Right cardiac atrium (tissue), 5 donors: ENCODE results near the gene CCDC117. TPM values are rescaled to one million over a fixed set of nuclear protein-coding genes. Genes with fewer than 3 reads are reported as not detected.

Experiments
- ATAC-seq, 2 donors: fragments of 200-7000 bp; cut with Tn5 transposase; one replicate each; pipeline versions ENCODE4 v1.8.0 to v1.9.1; 2020; ENCODE audit warnings: moderate library complexity in 2 of 2, mild to moderate bottlenecking in 1 of 2
- DNase-seq, 3 donors: peaks; one replicate each; pipeline ENCODE4 v3.0.0-alpha.2; 2020
- H3K27ac ChIP-seq: one replicate; pipeline ENCODE4 v1.5.1; 2013; ENCODE audit warnings: mild to moderate bottlenecking, low read length, control low read depth, moderate library complexity
- H3K27me3 ChIP-seq: one replicate; pipeline ENCODE4 v1.6.1; 2013; ENCODE audit not compliant: control insufficient read depth, insufficient read depth
- H3K4me1 ChIP-seq: one replicate; pipeline ENCODE4 v1.6.1; 2013; ENCODE audit warnings: low read length; ENCODE audit not compliant: control insufficient read depth, insufficient read depth
- H3K4me3 ChIP-seq: one replicate; pipeline ENCODE4 v1.5.1; 2013; ENCODE audit warnings: low read length, control low read depth
- H3K9me3 ChIP-seq: one replicate; pipeline ENCODE4 v1.6.1; 2013; ENCODE audit warnings: low read length; ENCODE audit not compliant: control insufficient read depth
- WGBS: extraction: QIAGEN DNeasy Blood & Tissue Kit; methylation state at CpG from one replicate; pipeline ENCODE4 v1.1.7; 2013; 5-methylcytosine and 5-hydroxymethylcytosine counted together
- intact Hi-C, 4 donors: fragments of 100-400 bp; cut with DNase I; formaldehyde crosslinking; loops; one replicate each; pipeline versions ENCODE4 v1.11.0 to v1.14.0; 2022 to 2023
- polyA plus RNA-seq: library from polyadenylated mRNA; stranded (reverse); fragments of 200-250 nt; gene quantifications from one replicate; pipeline ENCODE4 v1.2.3, GENCODE V29; 2013
- total RNA-seq, 4 donors: library from RNA; stranded (reverse); fragmentation: NEBNext Ultra II Directional; extraction: Animal tissue kit (Norgen Biotek cat#: 25700); gene quantifications; one replicate each; pipeline ENCODE4 v1.2.1, GENCODE V29; 2021
- donor health status: healthy with polysubstance abuse.
- donor health status: DM: no; HTN: yes; CAD: no.
- donor health status: DM: no; HTN: no; CAD: no.
- donor health status: DM: no; HTN: yes; CAD: no; lungs with severe emphysema.
- donor health status: DM: yes; HTN: yes; CAD: no.

The CCDC117 gene
- total and polyA plus RNA-seq, 5 donors, result 6.6 to 14.0 (median 13.3) TPM

DNA sequence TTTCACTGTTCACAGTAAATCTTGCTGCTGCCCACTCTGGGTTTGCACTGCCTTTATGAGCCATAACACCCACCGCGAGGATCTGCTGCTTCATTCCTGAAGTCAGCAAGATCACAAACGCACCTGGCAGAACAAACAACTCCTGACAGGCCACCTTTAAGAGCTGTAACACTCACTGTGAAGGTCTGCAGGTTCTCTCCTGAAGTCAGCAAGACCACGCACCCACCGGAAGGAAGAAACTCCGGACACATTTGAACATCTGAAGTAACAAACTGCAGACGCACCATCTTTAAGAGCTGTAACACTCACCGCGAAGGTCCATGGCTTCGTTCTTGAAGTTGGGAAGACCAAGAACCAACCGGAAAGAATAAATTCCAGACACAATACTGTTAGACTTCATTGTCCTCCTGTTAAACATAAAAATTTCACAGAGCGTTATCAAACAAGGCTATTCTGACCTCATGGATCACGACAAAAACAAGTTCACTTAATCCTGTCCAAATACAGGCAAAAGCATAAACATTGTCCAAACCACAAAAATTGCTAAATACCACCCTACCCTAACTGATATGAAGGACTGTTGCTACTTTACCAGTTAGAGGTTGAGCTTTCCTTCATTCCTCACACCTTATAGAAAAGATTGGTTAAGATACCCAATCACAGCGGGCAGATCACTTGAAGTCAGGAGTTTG lies 3.0 kb upstream of the CCDC117 start:
- H3K27ac ChIP-seq, result no peak overlapping the region
- H3K4me3 ChIP-seq, result no peak overlapping the region
- DNase-seq (no peak), ATAC-seq (no peak)
- H3K27me3 ChIP-seq, result no peaks in the 10 kb centered on the region
- H3K9me3 ChIP-seq, result no peaks in the 10 kb centered on the region
- 93% methylated on average over 14 of the region's 14 CpGs for WGBS
- intact Hi-C loops, result no loop called here
- H3K4me1 ChIP-seq, result no peaks in the 10 kb centered on the region

GRCh38 chr22:28771195-28771791 lies 1.2 kb upstream of the CCDC117 start:
- H3K4me3 ChIP-seq, result no peak overlapping the region
- ATAC-seq (no peak), DNase-seq (no peak)
- no peaks in the 10 kb centered on the region for H3K9me3 ChIP-seq
- H3K4me1 ChIP-seq, result no peaks in the 10 kb centered on the region
- H3K27ac ChIP-seq, result no peak overlapping the region
- 73% methylated on average over 5 of the region's 5 CpGs for WGBS
- intact Hi-C loops, result no loop called here
- H3K27me3 ChIP-seq, result no peaks in the 10 kb centered on the region

DNA sequence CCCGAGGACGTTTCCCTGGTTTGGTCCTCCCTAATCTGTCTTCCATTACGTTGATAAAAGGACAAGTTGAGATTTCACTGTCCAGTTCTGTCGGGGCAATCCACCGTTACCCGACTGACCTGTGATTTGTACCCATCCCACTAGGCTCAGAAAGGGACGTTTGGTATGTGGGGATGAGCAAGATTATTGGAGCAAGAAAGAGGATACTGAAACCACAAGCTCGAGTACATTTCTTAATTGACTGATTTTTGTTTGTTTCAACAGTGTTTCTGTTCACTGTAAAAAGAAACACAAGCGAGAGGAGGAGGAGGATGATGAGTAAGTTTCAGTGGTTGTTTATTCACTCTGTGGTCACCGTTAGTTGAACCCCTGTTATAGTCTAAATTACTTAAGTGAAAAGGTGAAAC lies 969 bp downstream of the CCDC117 start:
- intact Hi-C loops, result no loop called here
- DNase-seq (no peak), ATAC-seq (no peak)
- 3% methylated on average over 10 of the region's 10 CpGs for WGBS
- Histone ChIP-seq H3K4me3 (peak overlapping the region; percentile 88), H3K27me3 (no peaks in the 10 kb centered on the region), H3K9me3 (no peaks in the 10 kb centered on the region), H3K27ac (peak overlapping the region; percentile 43), H3K4me1 (peaks cover 2% of the 10 kb centered on the region)

DNA sequence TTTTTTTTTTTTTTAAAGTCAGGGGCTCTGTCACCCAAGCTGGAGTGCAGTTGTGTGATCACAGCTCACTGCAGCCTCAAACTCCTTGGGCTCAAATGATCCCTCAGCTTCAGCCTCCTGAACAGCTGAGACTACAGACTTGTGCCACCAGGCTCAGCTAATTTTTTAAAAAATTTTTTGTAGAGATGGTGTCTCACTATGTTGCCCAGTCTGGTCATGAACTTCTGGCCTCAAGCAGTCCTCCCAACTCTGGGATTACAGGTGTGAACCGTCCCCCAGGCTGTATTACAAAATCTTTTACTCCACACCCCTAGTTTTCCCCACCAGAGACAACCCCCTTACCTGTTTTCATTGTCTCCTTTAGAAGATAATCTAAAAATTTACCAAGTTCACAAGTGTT lies 1.9 kb downstream of the CCDC117 start:
- no peak for DNase-seq
- ATAC-seq, result no peak
- H3K27ac ChIP-seq, result no peak overlapping the region
- no peaks in the 10 kb centered on the region for H3K27me3 ChIP-seq
- no peaks in the 10 kb centered on the region for H3K9me3 ChIP-seq
- WGBS, result 82% methylated on average over 1 of the region's 1 CpG
- H3K4me1 ChIP-seq, result peaks cover 4% of the 10 kb centered on the region
- intact Hi-C loops, result no loop called here
- no peak overlapping the region for H3K4me3 ChIP-seq

DNA sequence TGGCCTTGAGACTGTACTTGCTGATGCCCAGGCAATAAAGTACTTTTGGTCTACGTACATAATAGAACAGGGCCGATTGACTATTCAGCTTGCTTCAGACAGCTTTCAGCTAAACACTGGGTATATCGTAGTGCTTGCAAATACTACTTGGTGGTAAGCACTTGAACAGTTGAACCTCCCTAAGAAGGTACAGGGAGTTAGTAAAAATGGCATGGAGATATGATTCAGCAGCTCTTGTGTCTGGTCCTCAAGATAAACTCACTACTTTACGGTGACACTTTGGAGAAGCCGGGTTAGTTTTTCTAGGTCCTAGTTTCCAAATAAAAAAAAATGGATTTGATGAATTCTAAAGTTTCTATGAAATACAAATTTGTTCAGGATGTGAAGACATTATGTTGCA lies 7.3 kb downstream of the CCDC117 start:
- no peak overlapping the region for H3K4me3 ChIP-seq
- H3K27ac ChIP-seq, result no peak overlapping the region
- ATAC-seq (no peak), DNase-seq (no peak)
- H3K27me3 ChIP-seq, result no peaks in the 10 kb centered on the region
- H3K4me1 ChIP-seq, result peaks cover 4% of the 10 kb centered on the region
- WGBS, result 73% methylated on average over 5 of the region's 5 CpGs
- intact Hi-C loops, result no loop called here
- no peaks in the 10 kb centered on the region for H3K9me3 ChIP-seq

GRCh38 chr22:28780296-28780695 lies 7.8 kb downstream of the CCDC117 start:
- DNase-seq, result no peak
- Histone ChIP-seq H3K4me3 (no peak overlapping the region), H3K27ac (no peak overlapping the region), H3K27me3 (no peaks in the 10 kb centered on the region), H3K9me3 (no peaks in the 10 kb centered on the region), H3K4me1 (peaks cover 4% of the 10 kb centered on the region)
- intact Hi-C loops, result no loop called here
- WGBS, result 94% methylated on average over 1 of the region's 1 CpG
- ATAC-seq, result no peak

DNA sequence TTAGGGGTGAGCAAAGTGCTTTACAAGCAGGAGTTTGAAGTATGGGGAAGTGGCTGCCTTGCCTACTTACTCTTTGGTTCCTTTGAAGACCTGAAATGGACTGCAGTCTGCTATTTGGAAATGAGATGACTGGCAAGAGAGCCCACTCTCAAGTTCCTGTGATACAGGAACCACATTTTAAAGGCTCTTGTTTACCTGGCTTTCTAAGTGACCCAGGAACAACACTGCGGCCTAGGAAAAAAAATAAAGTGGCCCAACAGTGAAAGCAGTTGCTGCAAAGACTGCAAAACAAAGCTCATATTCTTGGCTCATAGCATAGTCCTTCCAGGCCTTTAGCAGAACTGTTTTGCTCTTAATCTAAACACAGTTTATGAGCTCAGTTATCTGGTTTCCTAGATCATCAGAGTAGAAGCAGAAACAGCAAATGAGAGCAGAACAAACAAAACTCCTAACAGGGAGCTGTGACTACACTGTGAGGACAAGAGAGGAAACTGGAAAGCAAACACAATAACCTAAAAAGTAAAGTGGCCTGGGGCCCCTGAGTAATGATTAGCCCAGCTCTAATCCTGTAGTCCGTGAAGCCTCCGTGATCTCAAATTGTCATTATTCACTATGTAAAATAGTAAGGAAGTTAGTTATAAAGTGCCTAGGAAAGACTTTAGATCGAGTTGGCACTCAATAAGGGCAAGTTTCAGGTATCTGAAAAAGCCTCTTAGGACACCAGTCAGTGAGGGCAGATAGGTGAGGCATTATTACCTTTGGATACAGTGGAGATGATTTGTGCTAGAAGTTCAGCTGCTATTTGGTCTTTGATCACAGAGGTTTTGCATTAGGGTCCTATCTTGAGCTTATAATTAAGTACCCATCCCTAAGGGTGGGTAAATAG lies 11.5 kb downstream of the CCDC117 start:
- H3K4me3 ChIP-seq, result no peak overlapping the region
- H3K27me3 ChIP-seq, result no peaks in the 10 kb centered on the region
- ATAC-seq (no peak), DNase-seq (no peak)
- WGBS, result 88% methylated on average over 4 of the region's 4 CpGs
- H3K4me1 ChIP-seq, result no peaks in the 10 kb centered on the region
- intact Hi-C loops, result no loop called here
- no peaks in the 10 kb centered on the region for H3K9me3 ChIP-seq
- H3K27ac ChIP-seq, result no peak overlapping the region

GRCh38 chr22:28788601-28789000 lies 16.1 kb downstream of the CCDC117 start:
- peaks cover 2% of the 10 kb centered on the region for H3K4me1 ChIP-seq
- no peak overlapping the region for H3K4me3 ChIP-seq
- 63% methylated on average over 3 of the region's 3 CpGs for WGBS
- H3K27me3 ChIP-seq, result no peaks in the 10 kb centered on the region
- intact Hi-C loops, result no loop called here
- no peak for DNase-seq
- no peak for ATAC-seq
- H3K9me3 ChIP-seq, result no peaks in the 10 kb centered on the region
- no peak overlapping the region for H3K27ac ChIP-seq

- no peaks in the 10 kb centered on the region for H3K27me3 ChIP-seq
- no peak overlapping the region for H3K27ac ChIP-seq
- intact Hi-C loops, result no loop called here
- H3K4me3 ChIP-seq, result no peak overlapping the region
- WGBS, result 96% methylated on average over 5 of the region's 5 CpGs
- no peak for DNase-seq
- H3K4me1 ChIP-seq, result peaks cover 2% of the 10 kb centered on the region
- no peak for ATAC-seq
- H3K9me3 ChIP-seq, result no peaks in the 10 kb centered on the region
These were observed 18.6 kb downstream of the CCDC117 start for GRCh38 chr22:28791124-28791523.

DNA sequence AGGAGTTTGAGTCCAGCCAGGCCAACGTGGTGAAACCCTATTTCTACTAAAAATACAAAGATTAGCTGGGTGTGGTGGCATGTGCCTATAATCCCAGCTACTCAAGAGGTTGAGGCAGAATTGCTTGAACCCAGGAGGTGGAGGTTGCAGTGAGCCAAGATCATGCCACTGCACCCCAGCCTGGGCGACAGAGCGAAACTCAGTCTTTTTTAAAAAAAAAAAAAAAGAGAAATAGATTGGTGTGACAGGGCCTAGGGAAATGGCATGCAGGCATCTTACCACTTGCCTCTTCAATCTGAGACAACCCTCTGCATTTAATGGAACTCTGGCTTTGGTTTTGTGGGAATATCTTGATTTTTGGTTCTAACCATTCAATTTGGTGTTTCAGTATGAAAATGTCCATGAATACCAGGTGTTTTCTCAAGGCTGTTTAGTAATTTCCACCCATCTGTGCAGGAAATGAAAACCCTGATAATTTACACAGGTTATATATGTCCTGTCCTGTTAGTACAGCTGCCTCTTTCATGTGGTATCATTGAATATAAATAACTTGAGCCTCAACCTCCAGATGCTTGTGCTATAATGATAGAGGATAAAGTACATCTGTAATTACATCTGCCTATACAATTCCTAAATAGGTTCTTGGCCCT lies 19.5 kb downstream of the CCDC117 start:
- DNase-seq, result no peak
- no peaks in the 10 kb centered on the region for H3K9me3 ChIP-seq
- H3K27me3 ChIP-seq, result no peaks in the 10 kb centered on the region
- H3K4me1 ChIP-seq, result peaks cover 2% of the 10 kb centered on the region
- H3K4me3 ChIP-seq, result no peak overlapping the region
- H3K27ac ChIP-seq, result no peak overlapping the region
- 64% methylated on average over 3 of the region's 3 CpGs for WGBS
- intact Hi-C loops, result no loop called here
- no peak for ATAC-seq
